Astrocyte of the cerebellum (primary cell): Measurements from ENCODE around the gene PARVB.

Source experiments
- DNase-seq: peaks from one replicate; pipeline ENCODE4 v3.0.0-alpha.2; 2011; ENCODE audit warnings: low read depth
- H3K4me3 ChIP-seq: 2 replicates; pipeline ENCODE4 v1.5.1; 2011; ENCODE audit warnings: mild to moderate bottlenecking, low read depth, low read length, moderate library complexity
- CTCF ChIP-seq: IDR thresholded peaks from 2 replicates; pipeline ENCODE4 v1.5.1; 2012; ENCODE audit warnings: low read length, low read depth, moderate library complexity, mild to moderate bottlenecking; ENCODE audit errors: missing control alignments
- in situ Hi-C: cut with HindIII; loops from 2 replicates; pipeline ENCODE4 v1.10.0; 2017; ENCODE audit warnings: low sequenced_read_pairs

PARVB gene

GRCh38 chr22:44143579-44143978, 119.5 kb downstream of the PARVB start:
- TF ChIP-seq CTCF, result no peak
- in situ Hi-C loops, result no loop called here
- no peak overlapping the region for H3K4me3 ChIP-seq
- no peak for DNase-seq

- no peak for TF ChIP-seq CTCF
- DNase-seq, result no peak
- in situ Hi-C loops, result no loop called here
- no peak overlapping the region for H3K4me3 ChIP-seq
Observed at GRCh38 chr22:44144046-44144569, 120.0 kb downstream of the PARVB start.

- TF ChIP-seq CTCF, result no peak
- in situ Hi-C loops, result no loop called here
- H3K4me3 ChIP-seq, result no peak overlapping the region
- DNase-seq, result no peak
Observed at GRCh38 chr22:44145544-44145943, 121.4 kb downstream of the PARVB start.

GRCh38 chr22:44146088-44146861, 122.2 kb downstream of the PARVB start:
- TF ChIP-seq CTCF, result no peak
- in situ Hi-C loops, result no loop called here
- no peak for DNase-seq
- H3K4me3 ChIP-seq, result no peak overlapping the region

GRCh38 chr22:44147008-44147645, 123.0 kb downstream of the PARVB start:
- no peak overlapping the region for H3K4me3 ChIP-seq
- in situ Hi-C loops, result no loop called here
- no peak for DNase-seq
- no peak for TF ChIP-seq CTCF

- H3K4me3 ChIP-seq, result no peak overlapping the region
- DNase-seq, result peak; percentile 96
- TF ChIP-seq CTCF, result peak; percentile 27
- in situ Hi-C loops, result no loop called here
Observed at GRCh38 chr22:44147821-44148574, 123.9 kb downstream of the PARVB start.
